C4-2B (cell line): ENCODE results near the gene PDLIM7.
"Not testable (repeated sequence)": the region's sequence is repeated elsewhere in the genome, so short reads cannot be mapped to it uniquely, and the experiment has no call there.

Experiments used
- H3K27ac ChIP-seq: fragments of 450-650 bp; 2 replicates; pipeline ENCODE4 v1.5.1; 2017
- ZFX ChIP-seq: fragments of 450-650 bp; IDR thresholded peaks from 2 replicates; pipeline ENCODE4 v1.6.1; 2017
- TF ChIP-seq, protein P1 (sequence below): fragments of 450-650 bp; conservative IDR thresholded peaks from 2 replicates; pipeline ENCODE4 v1.5.1; 2017; ENCODE audit warnings: mild to moderate bottlenecking

PDLIM7 gene

DNA sequence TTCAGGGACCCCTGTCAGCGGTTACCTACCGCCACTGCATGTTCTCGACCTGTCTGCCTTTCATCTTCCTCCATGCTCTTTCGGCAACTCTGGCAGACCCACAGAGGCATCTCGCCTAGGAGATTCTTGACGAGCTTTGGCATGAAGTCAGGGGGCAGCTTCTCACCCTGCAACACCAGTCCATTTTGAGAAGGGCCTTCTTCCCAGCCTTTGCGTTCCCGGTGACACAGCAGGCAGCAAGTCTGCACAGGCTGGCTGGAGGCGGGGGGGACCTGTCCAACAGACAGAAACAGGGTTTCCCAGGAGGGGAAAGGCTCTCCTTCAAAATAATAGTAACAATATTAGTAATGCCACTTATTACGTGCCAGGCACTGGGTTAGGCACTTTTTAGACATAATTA, 41.5 kb upstream of the PDLIM7 start:
- TF ChIP-seq, protein P1, sequence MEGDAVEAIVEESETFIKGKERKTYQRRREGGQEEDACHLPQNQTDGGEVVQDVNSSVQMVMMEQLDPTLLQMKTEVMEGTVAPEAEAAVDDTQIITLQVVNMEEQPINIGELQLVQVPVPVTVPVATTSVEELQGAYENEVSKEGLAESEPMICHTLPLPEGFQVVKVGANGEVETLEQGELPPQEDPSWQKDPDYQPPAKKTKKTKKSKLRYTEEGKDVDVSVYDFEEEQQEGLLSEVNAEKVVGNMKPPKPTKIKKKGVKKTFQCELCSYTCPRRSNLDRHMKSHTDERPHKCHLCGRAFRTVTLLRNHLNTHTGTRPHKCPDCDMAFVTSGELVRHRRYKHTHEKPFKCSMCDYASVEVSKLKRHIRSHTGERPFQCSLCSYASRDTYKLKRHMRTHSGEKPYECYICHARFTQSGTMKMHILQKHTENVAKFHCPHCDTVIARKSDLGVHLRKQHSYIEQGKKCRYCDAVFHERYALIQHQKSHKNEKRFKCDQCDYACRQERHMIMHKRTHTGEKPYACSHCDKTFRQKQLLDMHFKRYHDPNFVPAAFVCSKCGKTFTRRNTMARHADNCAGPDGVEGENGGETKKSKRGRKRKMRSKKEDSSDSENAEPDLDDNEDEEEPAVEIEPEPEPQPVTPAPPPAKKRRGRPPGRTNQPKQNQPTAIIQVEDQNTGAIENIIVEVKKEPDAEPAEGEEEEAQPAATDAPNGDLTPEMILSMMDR, result no peak
- no peak for TF ChIP-seq ZFX
- H3K27ac ChIP-seq, result peak overlapping the region; percentile 36

DNA sequence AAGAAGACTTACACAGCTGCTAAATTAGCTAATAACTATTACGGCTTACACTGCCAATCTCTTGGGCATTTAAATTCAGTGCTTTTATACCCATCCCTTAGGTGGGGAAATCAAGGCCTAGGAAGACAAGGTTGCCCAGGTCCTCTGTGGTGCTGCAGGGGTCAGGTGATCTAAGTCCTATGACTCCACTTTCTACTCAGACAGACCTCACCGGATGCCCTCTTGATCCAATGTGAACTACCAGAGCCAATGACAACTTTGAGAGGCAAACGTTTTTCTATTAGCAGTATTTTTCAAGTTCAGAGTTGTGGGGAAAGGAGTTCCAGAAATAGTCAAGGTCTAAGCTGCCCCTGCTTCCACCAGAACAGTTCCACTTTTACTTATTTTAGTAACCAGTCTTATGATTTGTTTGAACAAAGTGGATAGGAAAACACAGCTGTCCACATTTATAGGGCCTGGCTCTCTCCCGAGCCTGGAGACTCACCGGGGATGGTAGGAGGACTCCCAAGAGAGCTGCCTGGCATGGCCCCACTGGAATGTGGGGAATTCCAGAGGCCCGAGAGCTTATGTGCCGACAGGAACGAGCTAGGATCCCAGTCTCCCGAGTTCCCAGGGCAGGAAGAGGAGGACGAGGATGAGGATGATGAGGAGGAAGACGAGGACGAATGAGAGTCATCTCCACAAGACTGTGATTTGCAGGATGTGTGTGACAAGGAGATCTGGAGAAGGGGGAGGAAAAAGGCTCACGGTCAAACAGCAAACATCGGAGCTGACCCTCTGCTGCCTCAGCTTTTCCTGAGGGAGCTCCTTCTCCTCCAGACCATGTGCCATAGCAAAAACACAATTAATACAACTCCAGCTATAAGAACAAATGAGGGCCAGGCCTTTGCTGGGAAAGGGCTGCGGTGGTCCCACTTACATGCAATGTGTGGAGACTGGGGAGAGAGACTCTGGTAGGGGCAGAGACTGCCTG, 40.3 kb upstream of the PDLIM7 start:
- peak overlapping the region; percentile 36 for H3K27ac ChIP-seq
- TF ChIP-seq, protein P1, result no peak
- no peak for TF ChIP-seq ZFX

DNA sequence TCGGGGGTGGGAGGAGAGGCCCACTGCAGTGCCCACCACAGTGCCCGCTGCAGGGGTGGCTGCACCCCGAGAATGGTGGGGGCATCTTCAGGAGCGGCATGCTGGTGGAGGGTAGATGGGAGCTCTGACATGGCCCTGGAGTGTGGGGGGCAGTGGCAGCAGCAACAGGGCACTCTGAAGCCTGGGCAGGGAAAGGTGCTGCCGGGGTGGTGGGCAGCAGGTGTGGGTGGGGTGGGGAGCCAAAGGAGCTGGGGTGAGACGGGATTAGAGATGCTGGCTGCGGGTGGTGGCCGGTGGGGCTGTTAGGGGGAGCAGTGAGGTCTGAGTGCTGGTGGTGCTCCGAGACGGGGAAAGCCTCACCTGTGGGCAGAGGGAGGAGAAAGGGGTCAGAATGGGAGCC, 39.0 kb upstream of the PDLIM7 start:
- TF ChIP-seq ZFX, result no peak
- TF ChIP-seq, protein P1, result no peak

GRCh38 chr5:177535125-177535524, 37.7 kb upstream of the PDLIM7 start:
- TF ChIP-seq, protein P1, result no peak
- no peak for TF ChIP-seq ZFX
- no peak overlapping the region for H3K27ac ChIP-seq

More for the DNA sequence above, 39.0 kb upstream of the PDLIM7 start:
- peak overlapping the region; percentile 36; the same call in 1 of the 2 replicates for H3K27ac ChIP-seq

DNA sequence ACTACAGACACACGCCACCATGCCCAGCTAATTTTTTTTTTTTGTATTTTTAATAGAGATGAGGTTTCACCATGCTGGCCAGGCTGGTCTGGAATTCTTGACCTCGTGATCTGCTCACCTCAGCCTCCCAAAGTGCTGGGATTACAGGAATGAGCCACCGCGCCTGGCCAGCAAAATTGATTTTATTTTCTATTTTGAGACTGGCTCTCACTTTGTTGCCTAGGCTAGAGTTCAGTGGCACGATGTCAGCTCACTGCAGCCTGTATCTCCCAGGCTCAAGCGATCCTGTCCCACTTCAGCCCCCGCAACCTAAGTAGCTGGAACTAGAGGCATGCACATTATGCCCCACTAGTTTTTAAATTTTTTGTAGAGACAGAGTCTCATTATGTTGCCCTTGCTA, 37.0 kb upstream of the PDLIM7 start:
- not testable (repeated sequence) for H3K27ac ChIP-seq

DNA sequence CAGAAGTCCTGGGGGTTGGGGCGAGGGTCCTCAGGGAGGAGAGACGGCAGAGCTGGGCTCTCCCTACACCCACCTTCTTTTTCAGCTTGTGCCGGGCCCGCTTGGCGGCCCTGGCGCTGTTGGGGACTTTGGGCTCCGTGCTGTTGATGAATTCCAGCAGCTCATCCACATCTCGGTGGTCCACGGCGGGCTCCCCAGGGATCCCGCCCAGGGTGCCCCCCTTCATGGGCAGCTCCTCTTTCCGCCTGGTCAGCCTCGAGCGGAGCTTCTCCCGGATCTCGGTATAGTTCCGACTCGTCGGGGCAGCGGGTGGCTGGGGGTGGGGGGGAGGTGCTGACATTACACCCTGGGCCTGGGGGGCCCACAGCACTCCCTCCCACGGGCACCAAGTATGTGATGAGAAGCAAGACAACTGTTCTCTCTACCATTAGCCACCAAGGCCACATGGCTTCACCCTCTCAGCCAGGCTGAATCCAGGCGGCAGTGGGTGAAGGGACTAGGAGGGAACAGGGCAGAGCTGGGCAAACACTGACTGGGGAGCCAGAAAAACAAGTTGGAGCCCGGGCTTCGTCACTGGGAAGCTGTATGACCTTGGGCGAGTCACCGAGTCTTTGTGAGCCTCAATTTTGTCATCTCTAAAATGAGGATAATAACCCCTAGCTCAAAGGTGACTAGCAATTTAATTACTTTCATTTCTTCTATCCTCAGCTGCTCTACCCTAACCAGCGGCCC, 34.0 kb upstream of the PDLIM7 start:
- peak overlapping the region; percentile 58 for H3K27ac ChIP-seq
- TF ChIP-seq, protein P1, result no peak
- no peak for TF ChIP-seq ZFX

DNA sequence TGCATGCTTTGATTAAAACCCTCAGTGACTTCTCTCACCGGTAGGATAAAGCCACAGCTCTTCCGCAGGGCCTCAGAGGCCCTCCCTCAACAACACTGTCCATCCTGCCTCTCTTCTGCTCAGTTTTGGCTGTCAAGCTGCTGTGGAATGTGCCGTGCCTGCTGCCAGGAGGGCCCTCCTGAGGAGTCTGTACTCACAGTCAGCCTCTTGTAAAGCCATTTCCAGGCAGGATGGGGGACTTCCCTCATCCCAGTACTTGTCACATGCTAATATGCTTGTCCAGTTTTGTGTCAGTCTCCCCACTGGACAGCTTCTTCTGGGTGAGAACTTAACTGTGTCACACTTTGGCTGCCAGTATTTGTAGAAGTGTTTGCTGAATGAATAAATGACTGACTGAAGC, 33.2 kb upstream of the PDLIM7 start:
- H3K27ac ChIP-seq, result no peak overlapping the region; the same call in 1 of the 2 replicates
- no peak for TF ChIP-seq ZFX
- TF ChIP-seq, protein P1, result no peak
